ENCODE measurements around the gene MECP2.

- no peak for TF ChIP-seq EZH2 (IDR thresholded peaks at IDR 0.05)
- no peak for TF ChIP-seq POLR2AphosphoS5 (IDR thresholded peaks at IDR 0.05; ENCODE audit: borderline replicate concordance, low read depth, low read length)
- TF ChIP-seq FOXP2 (optimal IDR thresholded peaks at IDR 0.05; ENCODE audit: control extremely low read depth, extremely low read length, insufficient read depth), result no peak
Observed at GRCh38 chrX:153999359-154000037, 98.0 kb downstream of the MECP2 start.

Data from SK-N-MC (cell line).